CD4-positive, CD25-positive, alpha-beta regulatory T cell (primary cell): ENCODE data around the gene ITFG1. TPM values are rescaled to one million over a fixed set of nuclear protein-coding genes. Genes with fewer than 3 reads are reported as not detected.

ENCODE experiments used
- ATAC-seq, 2 donors: fragments of 150-1000 bp; cut with Tn5 transposase; one replicate each; pipeline ENCODE4 v1.10.0; 2021; ENCODE audit warnings: low read depth in 2 of 2, moderate number of reproducible peaks in 2 of 2, moderate library complexity in 1 of 2
- DNase-seq, 3 donors: peaks; one replicate each; pipeline versions ENCODE4 v3.0.0 to v3.0.0-alpha.2; 2012 to 2022; ENCODE audit warnings: mixed read lengths in 1 of 3
- H3K27ac ChIP-seq: one replicate; pipeline ENCODE4 v1.7.0; 2013; ENCODE audit warnings: mild to moderate bottlenecking, low read length; ENCODE audit not compliant: insufficient read depth, poor library complexity, severe bottlenecking
- H3K27me3 ChIP-seq: one replicate; pipeline ENCODE4 v1.7.0; 2013; ENCODE audit warnings: low read length; ENCODE audit not compliant: control insufficient read depth, insufficient read depth
- H3K36me3 ChIP-seq: one replicate; pipeline ENCODE4 v1.7.0; 2013; ENCODE audit warnings: mild to moderate bottlenecking, low read length, moderate library complexity; ENCODE audit not compliant: control insufficient read depth, insufficient read depth
- H3K4me1 ChIP-seq: 2 replicates; pipeline ENCODE4 v1.7.0; 2013; ENCODE audit warnings: mild to moderate bottlenecking, low read length; ENCODE audit not compliant: insufficient read depth, control insufficient read depth, poor library complexity, severe bottlenecking
- H3K4me3 ChIP-seq: one replicate; pipeline ENCODE4 v1.7.0; 2013; ENCODE audit warnings: low read depth, mild to moderate bottlenecking, low read length, moderate library complexity
- H3K9me3 ChIP-seq, 2 experiments: 1 replicate in 1 of 2; 2 replicates in 1 of 2; pipeline ENCODE4 v1.7.0; 2013; ENCODE audit warnings: low read length in 2 of 2, mild to moderate bottlenecking in 1 of 2, moderate library complexity in 1 of 2; ENCODE audit not compliant: control insufficient read depth in 2 of 2
- H3K27ac Mint-ChIP-seq, 3 donors: one replicate each; pipeline ENCODE4 v1.8.0; 2020 to 2022; ENCODE audit warnings: mild to moderate bottlenecking in 3 of 3, mixed read lengths in 3 of 3, moderate library complexity in 2 of 3
- H3K27me3 Mint-ChIP-seq: one replicate; pipeline ENCODE4 v1.8.0; 2022; ENCODE audit warnings: mild to moderate bottlenecking, mixed read lengths
- H3K36me3 Mint-ChIP-seq: one replicate; pipeline ENCODE4 v1.8.0; 2020; ENCODE audit warnings: mixed read lengths
- H3K4me1 Mint-ChIP-seq, 4 donors: one replicate each; pipeline ENCODE4 v1.8.0; 2020 to 2022; ENCODE audit warnings: mixed read lengths in 4 of 4, mild to moderate bottlenecking in 1 of 4
- H3K4me3 Mint-ChIP-seq, 4 donors: one replicate each; pipeline ENCODE4 v1.8.0; 2020 to 2022; ENCODE audit warnings: mild to moderate bottlenecking in 4 of 4, mixed read lengths in 4 of 4, moderate library complexity in 3 of 4
- H3K9me3 Mint-ChIP-seq, 7 donors: one replicate each; pipeline ENCODE4 v1.8.0; 2020 to 2022; ENCODE audit warnings: mixed read lengths in 7 of 7, mild to moderate bottlenecking in 3 of 7, moderate library complexity in 2 of 7
- polyA plus RNA-seq, 4 donors: library from polyadenylated mRNA; unstranded; fragments of 300-500 nt; fragmentation: Illumina TruSeq; gene quantifications; one replicate each; pipeline ENCODE4 v1.2.3, GENCODE V29; 2021
- total RNA-seq: library from RNA; stranded (reverse); gene quantifications from one replicate; pipeline ENCODE4 v1.2.3, GENCODE V29; 2022

Gene ITFG1
- total and polyA plus RNA-seq, 5 donors from 2014 or later: 30.1 to 47.6 (median 35.9) TPM

GRCh38 chr16:47320546-47321310, 140.1 kb downstream of the ITFG1 start:
- Histone ChIP-seq H3K36me3 (no peaks in the 10 kb centered on the region), H3K4me1 (no peaks in the 10 kb centered on the region), H3K4me3 (no peak overlapping the region), H3K27me3 (no peaks in the 10 kb centered on the region), H3K9me3 (no peaks in the 10 kb centered on the region), H3K27ac (no peak overlapping the region)
- peaks cover 5% of the 10 kb centered on the region for H3K36me3 Mint-ChIP-seq
- no peak overlapping the region for H3K27ac Mint-ChIP-seq
- ATAC-seq: no peak
- peaks cover 0 to 7% (median 0%) of the 10 kb centered on the region in 7 donors for H3K9me3 Mint-ChIP-seq
- H3K27me3 Mint-ChIP-seq: no peaks in the 10 kb centered on the region
- no peak for DNase-seq
- H3K4me1 Mint-ChIP-seq: peaks cover 3 to 13% (median 5%) of the 10 kb centered on the region in 4 donors
- H3K4me3 Mint-ChIP-seq: no peak overlapping the region

- Mint-ChIP-seq H3K27ac (no peak overlapping the region), H3K27me3 (no peaks in the 10 kb centered on the region)
- ATAC-seq: no peak
Observed at GRCh38 chr16:47317465-47318240, 143.2 kb downstream of the ITFG1 start.

GRCh38 chr16:47316442-47317015, 144.3 kb downstream of the ITFG1 start:
- no peaks in the 10 kb centered on the region for H3K27me3 Mint-ChIP-seq
- H3K9me3 Mint-ChIP-seq: no peaks in the 10 kb centered on the region
- H3K9me3 ChIP-seq: no peaks in the 10 kb centered on the region
- H3K4me1 Mint-ChIP-seq: peaks cover 0 to 12% (median 6%) of the 10 kb centered on the region in 4 donors
- H3K4me1 ChIP-seq: no peaks in the 10 kb centered on the region
- H3K36me3 ChIP-seq: peaks cover 6% of the 10 kb centered on the region
- H3K27me3 ChIP-seq: no peaks in the 10 kb centered on the region
- ATAC-seq (no peak), DNase-seq (no peak)
- no peak overlapping the region for H3K27ac Mint-ChIP-seq
- H3K27ac ChIP-seq: no peak overlapping the region
- H3K4me3 Mint-ChIP-seq: no peak overlapping the region
- H3K36me3 Mint-ChIP-seq: peaks cover 7% of the 10 kb centered on the region
- no peak overlapping the region for H3K4me3 ChIP-seq

More at GRCh38 chr16:47317465-47318240, 143.2 kb downstream of the ITFG1 start:
- Histone ChIP-seq H3K27ac (no peak overlapping the region), H3K36me3 (peaks cover 2% of the 10 kb centered on the region), H3K9me3 (no peaks in the 10 kb centered on the region), H3K4me1 (no peaks in the 10 kb centered on the region), H3K27me3 (no peaks in the 10 kb centered on the region), H3K4me3 (no peak overlapping the region)
- peaks cover 0 to 12% (median 6%) of the 10 kb centered on the region in 4 donors for H3K4me1 Mint-ChIP-seq
- H3K36me3 Mint-ChIP-seq: peaks cover 3% of the 10 kb centered on the region
- DNase-seq: no peak
- no peak overlapping the region for H3K4me3 Mint-ChIP-seq
- H3K9me3 Mint-ChIP-seq: no peaks in the 10 kb centered on the region

- Mint-ChIP-seq H3K27me3 (no peaks in the 10 kb centered on the region), H3K4me1 (peaks cover 0 to 6% (median 0%) of the 10 kb centered on the region in 4 donors), H3K27ac (no peak overlapping the region), H3K36me3 (peaks cover 30% of the 10 kb centered on the region), H3K4me3 (no peak overlapping the region), H3K9me3 (no peaks in the 10 kb centered on the region)
- Histone ChIP-seq H3K4me3 (no peak overlapping the region), H3K4me1 (no peaks in the 10 kb centered on the region), H3K36me3 (peaks cover 30% of the 10 kb centered on the region), H3K27me3 (no peaks in the 10 kb centered on the region), H3K9me3 (no peaks in the 10 kb centered on the region), H3K27ac (no peak overlapping the region)
- DNase-seq: no peak
- no peak for ATAC-seq
Observed at GRCh38 chr16:47311738-47312505, 148.9 kb downstream of the ITFG1 start.

GRCh38 chr16:47310792-47311211, 150.1 kb downstream of the ITFG1 start:
- H3K9me3 Mint-ChIP-seq: no peaks in the 10 kb centered on the region

GRCh38 chr16:47309581-47310312, 151.1 kb downstream of the ITFG1 start:
- no peak for ATAC-seq
- no peaks in the 10 kb centered on the region for H3K27me3 Mint-ChIP-seq
- H3K27ac Mint-ChIP-seq: no peak overlapping the region
- Histone ChIP-seq H3K4me1 (no peaks in the 10 kb centered on the region), H3K9me3 (no peaks in the 10 kb centered on the region), H3K4me3 (no peak overlapping the region), H3K36me3 (peaks cover 30% of the 10 kb centered on the region), H3K27ac (no peak overlapping the region), H3K27me3 (no peaks in the 10 kb centered on the region)
- H3K36me3 Mint-ChIP-seq: peaks cover 39% of the 10 kb centered on the region
- H3K9me3 Mint-ChIP-seq: no peaks in the 10 kb centered on the region
- DNase-seq: no peak
- no peak overlapping the region for H3K4me3 Mint-ChIP-seq
- H3K4me1 Mint-ChIP-seq: no peaks in the 10 kb centered on the region

More at GRCh38 chr16:47310792-47311211, 150.1 kb downstream of the ITFG1 start:
- H3K36me3 ChIP-seq: peaks cover 30% of the 10 kb centered on the region
- no peaks in the 10 kb centered on the region for H3K9me3 ChIP-seq
- DNase-seq (no peak), ATAC-seq (no peak)
- no peak overlapping the region for H3K4me3 Mint-ChIP-seq
- peaks cover 31% of the 10 kb centered on the region for H3K36me3 Mint-ChIP-seq
- H3K4me1 Mint-ChIP-seq: peaks cover 0 to 6% (median 0%) of the 10 kb centered on the region in 4 donors
- H3K27ac ChIP-seq: no peak overlapping the region
- H3K27ac Mint-ChIP-seq: peak overlapping the region in 1 of 3 donors; percentile 9
- H3K27me3 Mint-ChIP-seq: no peaks in the 10 kb centered on the region
- no peaks in the 10 kb centered on the region for H3K27me3 ChIP-seq
- no peaks in the 10 kb centered on the region for H3K4me1 ChIP-seq
- no peak overlapping the region for H3K4me3 ChIP-seq

- Mint-ChIP-seq H3K27me3 (no peaks in the 10 kb centered on the region), H3K4me1 (peaks cover 0 to 4% (median 0%) of the 10 kb centered on the region in 4 donors), H3K36me3 (peaks cover 45% of the 10 kb centered on the region), H3K9me3 (no peaks in the 10 kb centered on the region), H3K27ac (no peak overlapping the region), H3K4me3 (no peak overlapping the region)
- H3K27me3 ChIP-seq: no peaks in the 10 kb centered on the region
- ATAC-seq (no peak), DNase-seq (no peak)
- H3K9me3 ChIP-seq: no peaks in the 10 kb centered on the region
- H3K4me3 ChIP-seq: no peak overlapping the region
- H3K4me1 ChIP-seq: no peaks in the 10 kb centered on the region
- H3K36me3 ChIP-seq: peaks cover 29% of the 10 kb centered on the region
- no peak overlapping the region for H3K27ac ChIP-seq
Observed at GRCh38 chr16:47308601-47309000, 152.3 kb downstream of the ITFG1 start.
